SU-DHL-6 (cell line): Measurements from ENCODE around the gene RAB33A.

Experiments used
- H2AFZ ChIP-seq: fragments of 200-600 bp; sonication (generic); 2 replicates; pipeline ENCODE4 v1.6.1; 2014; ENCODE audit warnings: low read depth, mild to moderate bottlenecking, moderate library complexity, mixed read lengths, antibody characterized with exemption, low read length; ENCODE audit not compliant: severe bottlenecking
- H3F3A ChIP-seq: fragments of 200-600 bp; shearing (Covaris generic); 2 replicates; pipeline ENCODE4 v1.6.0; 2016; ENCODE audit warnings: antibody characterized with exemption, mild to moderate bottlenecking; ENCODE audit not compliant: insufficient read depth
- H3K27ac ChIP-seq: fragments of 200-600 bp; sonication (generic); 2 replicates; pipeline ENCODE4 v1.5.1; 2016; ENCODE audit warnings: low read depth, mild to moderate bottlenecking, low read length, moderate library complexity, mixed read lengths
- H3K27me3 ChIP-seq: fragments of 200-600 bp; sonication (generic), shearing (Covaris generic); 2 replicates; pipeline ENCODE4 v1.6.0; 2014; ENCODE audit warnings: mild to moderate bottlenecking, low read length
- H3K36me3 ChIP-seq: fragments of 200-600 bp; sonication (generic); 2 replicates; pipeline ENCODE4 v1.6.1; 2014; ENCODE audit warnings: mild to moderate bottlenecking, low read length, mixed read lengths
- H3K4me2 ChIP-seq: fragments of 300-600, 200-600 bp; shearing (Covaris generic), sonication (generic); 2 replicates; pipeline ENCODE4 v1.6.0; 2014; ENCODE audit warnings: low read length, low read depth, mild to moderate bottlenecking; ENCODE audit not compliant: poor library complexity, severe bottlenecking
- H3K4me3 ChIP-seq: fragments of 200-600 bp; sonication (generic); 2 replicates; pipeline ENCODE4 v1.5.1; 2014; ENCODE audit warnings: antibody characterized with exemption, low read length, mild to moderate bottlenecking, mixed read lengths; ENCODE audit not compliant: insufficient read depth, poor library complexity, severe bottlenecking
- H3K79me2 ChIP-seq: fragments of 200-600 bp; sonication (generic); 2 replicates; pipeline ENCODE4 v1.6.1; 2014; ENCODE audit warnings: mild to moderate bottlenecking, low read length, moderate library complexity; ENCODE audit not compliant: insufficient read depth
- H3K9ac ChIP-seq: fragments of 200-600 bp; sonication (generic); 2 replicates; pipeline ENCODE4 v1.7.0; 2014; ENCODE audit warnings: mild to moderate bottlenecking, low read length
- H3K9me2 ChIP-seq: fragments of 200-600 bp; sonication (generic); replicated peaks from 2 replicates; pipeline ENCODE4 v1.6.1; 2014; ENCODE audit warnings: low read length; ENCODE audit not compliant: insufficient read depth
- H3K9me3 ChIP-seq: fragments of 200-600 bp; sonication (generic); 2 replicates; pipeline ENCODE4 v1.6.1; 2014; ENCODE audit warnings: low read length, mixed read lengths; ENCODE audit not compliant: insufficient read depth
- H4K20me1 ChIP-seq: fragments of 200-600 bp; sonication (generic); 2 replicates; pipeline ENCODE4 v1.6.1; 2014; ENCODE audit warnings: low read depth, mild to moderate bottlenecking, antibody characterized with exemption, low read length, moderate library complexity, mixed read lengths
- EZH2phosphoT487 ChIP-seq: fragments of 200-600 bp; sonication (generic), shearing (Covaris generic); conservative IDR thresholded peaks from 2 replicates; pipeline ENCODE4 v1.6.1; 2018; ENCODE audit warnings: mild to moderate bottlenecking, antibody characterized with exemption, low read length, moderate library complexity, mixed read lengths
- TF ChIP-seq, protein P1 (sequence below): fragments of 200-600 bp; sonication (generic); IDR thresholded peaks from one replicate; pipeline ENCODE4 v1.5.1; 2017; ENCODE audit warnings: antibody characterized with exemption, mild to moderate bottlenecking, low read length, moderate library complexity; ENCODE audit not compliant: insufficient read depth, poor library complexity, severe bottlenecking

Gene RAB33A

DNA sequence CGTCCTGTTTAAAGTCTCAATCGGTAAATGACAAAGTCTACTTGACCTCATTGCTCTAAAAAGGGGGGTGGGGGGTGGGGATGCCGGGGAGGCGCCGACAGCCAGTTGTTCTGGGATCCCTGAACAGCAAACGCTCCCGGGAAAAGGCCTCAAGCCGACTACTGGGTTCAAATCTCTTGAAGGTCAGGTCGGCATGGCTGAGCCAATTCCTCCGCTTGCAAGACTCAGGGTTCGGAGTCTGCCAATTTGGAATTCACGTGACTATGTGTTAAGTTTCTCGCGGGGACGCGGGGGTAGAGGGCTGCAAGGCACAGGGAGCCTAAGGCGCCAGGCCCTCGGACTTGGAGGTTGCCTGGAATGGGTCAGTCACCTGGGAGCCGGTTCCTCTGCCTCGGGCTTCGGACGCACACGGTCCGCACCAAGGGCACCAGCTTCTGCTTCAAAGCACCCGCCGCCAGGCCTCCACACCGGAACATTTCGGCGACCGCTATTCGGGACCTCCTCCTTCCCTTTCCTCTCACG, 6.5 kb upstream of the RAB33A start:
- Histone ChIP-seq H3K79me2 (peaks cover 38% of the 10 kb centered on the region), H4K20me1 (no peaks in the 10 kb centered on the region), H3K36me3 (no peaks in the 10 kb centered on the region), H3K27ac (peak overlapping the region; percentile 31), H3K9me3 (no peaks in the 10 kb centered on the region), H3K9me2 (no peaks in the 10 kb centered on the region), H3F3A (peaks cover 10% of the 10 kb centered on the region; the same call in 1 of the 2 replicates), H2AFZ (no peak overlapping the region), H3K4me3 (peak overlapping the region; percentile 74), H3K9ac (peak overlapping the region; percentile 82), H3K27me3 (no peaks in the 10 kb centered on the region), H3K4me2 (peak overlapping the region; percentile 91)
- TF ChIP-seq EZH2phosphoT487 = no peak
- TF ChIP-seq, protein P1, sequence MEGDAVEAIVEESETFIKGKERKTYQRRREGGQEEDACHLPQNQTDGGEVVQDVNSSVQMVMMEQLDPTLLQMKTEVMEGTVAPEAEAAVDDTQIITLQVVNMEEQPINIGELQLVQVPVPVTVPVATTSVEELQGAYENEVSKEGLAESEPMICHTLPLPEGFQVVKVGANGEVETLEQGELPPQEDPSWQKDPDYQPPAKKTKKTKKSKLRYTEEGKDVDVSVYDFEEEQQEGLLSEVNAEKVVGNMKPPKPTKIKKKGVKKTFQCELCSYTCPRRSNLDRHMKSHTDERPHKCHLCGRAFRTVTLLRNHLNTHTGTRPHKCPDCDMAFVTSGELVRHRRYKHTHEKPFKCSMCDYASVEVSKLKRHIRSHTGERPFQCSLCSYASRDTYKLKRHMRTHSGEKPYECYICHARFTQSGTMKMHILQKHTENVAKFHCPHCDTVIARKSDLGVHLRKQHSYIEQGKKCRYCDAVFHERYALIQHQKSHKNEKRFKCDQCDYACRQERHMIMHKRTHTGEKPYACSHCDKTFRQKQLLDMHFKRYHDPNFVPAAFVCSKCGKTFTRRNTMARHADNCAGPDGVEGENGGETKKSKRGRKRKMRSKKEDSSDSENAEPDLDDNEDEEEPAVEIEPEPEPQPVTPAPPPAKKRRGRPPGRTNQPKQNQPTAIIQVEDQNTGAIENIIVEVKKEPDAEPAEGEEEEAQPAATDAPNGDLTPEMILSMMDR = no peak

DNA sequence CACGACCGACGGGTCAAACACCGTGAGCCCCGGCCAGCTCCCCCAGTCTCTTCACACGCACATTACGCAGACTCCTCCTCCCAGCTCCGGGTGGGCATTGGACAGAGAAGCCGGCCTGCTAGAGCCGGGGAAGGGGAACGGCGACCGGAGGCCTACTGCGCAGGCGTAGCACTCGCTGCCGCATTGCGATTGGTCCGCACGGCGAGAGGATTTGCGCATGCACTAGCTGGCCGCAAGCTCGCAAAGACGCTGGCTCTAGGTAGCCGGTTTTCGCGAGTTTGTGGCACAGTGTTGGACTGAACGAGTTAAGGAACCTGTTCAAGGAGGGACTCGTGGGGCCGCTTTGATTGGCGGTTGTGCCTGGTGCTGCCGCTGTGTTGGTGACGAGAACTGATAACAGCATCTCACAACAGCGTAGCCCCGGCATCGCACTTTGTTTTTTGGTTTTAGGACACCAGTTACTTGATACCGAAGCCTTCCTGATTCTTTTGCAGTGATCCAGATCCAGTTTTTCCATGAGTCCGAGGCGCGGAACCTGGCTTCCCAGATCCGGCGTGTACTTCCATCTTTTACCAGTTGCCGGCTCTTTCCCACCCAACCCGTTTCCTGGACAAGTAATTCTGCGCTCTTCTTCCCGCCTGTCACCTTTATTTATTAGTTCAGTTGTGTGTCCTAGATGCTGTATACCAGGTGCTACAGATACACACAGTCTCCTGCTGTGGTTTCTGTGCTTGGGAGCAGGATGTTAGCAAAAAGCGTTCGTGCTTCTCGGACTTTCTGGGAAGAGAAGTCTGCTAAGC, 5.9 kb upstream of the RAB33A start, which contains the start of gene AIFM1:
Gene AIFM1, minus strand, starts transcription at position 139 of the 800 bp plus-strand sequence. CDS start 185 bp downstream, outside the sequence.
- H3F3A ChIP-seq = peaks cover 11% of the 10 kb centered on the region; the same call in 1 of the 2 replicates
- H2AFZ ChIP-seq = no peak within 1 kb of the TSS
- peak within 1 kb of the TSS; percentile 98 for H3K4me3 ChIP-seq
- peaks cover 36% of the 10 kb centered on the region for H3K79me2 ChIP-seq
- peak within 1 kb of the TSS; percentile 82 for H3K9ac ChIP-seq
- no peaks in the 10 kb centered on the region for H3K9me3 ChIP-seq
- no peaks in the 10 kb centered on the region for H3K36me3 ChIP-seq
- peak within 1 kb of the TSS; percentile 95 for H3K27ac ChIP-seq
- peak within 1 kb of the TSS; percentile 91 for H3K4me2 ChIP-seq
- H3K9me2 ChIP-seq = no peaks in the 10 kb centered on the region
- H4K20me1 ChIP-seq = no peaks in the 10 kb centered on the region
- TF ChIP-seq, protein P1 = no peak
- no peak for TF ChIP-seq EZH2phosphoT487
- no peaks in the 10 kb centered on the region for H3K27me3 ChIP-seq

DNA sequence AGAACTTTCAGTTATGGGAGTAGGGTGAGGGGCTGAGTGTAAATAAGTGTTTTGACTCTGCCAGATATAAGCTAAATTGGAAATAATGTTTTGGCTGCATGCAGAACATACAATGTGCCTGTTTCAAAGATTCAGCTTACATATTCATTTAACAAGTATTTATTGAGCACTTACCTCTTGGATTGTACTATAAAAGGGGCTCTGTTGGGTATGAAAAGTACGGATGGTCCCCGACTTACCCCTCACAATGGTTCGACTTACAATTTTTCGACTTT, 5.3 kb upstream of the RAB33A start:
- Histone ChIP-seq H3F3A (peaks cover 11% of the 10 kb centered on the region; the same call in 1 of the 2 replicates), H3K27me3 (no peaks in the 10 kb centered on the region), H4K20me1 (no peaks in the 10 kb centered on the region), H3K36me3 (no peaks in the 10 kb centered on the region), H3K9ac (peak overlapping the region; percentile 82), H3K4me2 (peak overlapping the region; percentile 82), H3K4me3 (peak overlapping the region; percentile 98), H3K9me3 (no peaks in the 10 kb centered on the region), H3K79me2 (peaks cover 35% of the 10 kb centered on the region), H2AFZ (no peak overlapping the region), H3K27ac (peak overlapping the region; percentile 95), H3K9me2 (no peaks in the 10 kb centered on the region)
- no peak for TF ChIP-seq EZH2phosphoT487
- TF ChIP-seq, protein P1 = no peak
